Measurements from ENCODE around the gene IRX4. TPM values are rescaled to one million over a fixed set of nuclear protein-coding genes. Genes with fewer than 3 reads are reported as not detected.

The IRX4 gene
- total and polyA plus RNA-seq, 2 experiments from 2014 or later: 0.82 to 1.7 TPM

GRCh38 chr5:1907616-1908015, 24.9 kb upstream of the IRX4 start:
- no peaks in the 10 kb centered on the region for H3K36me3 ChIP-seq (ENCODE audit: insufficient read depth)
- no peaks in the 10 kb centered on the region for H4K20me1 ChIP-seq (replicated peaks; ENCODE audit: insufficient read depth)
- no peak for TF ChIP-seq REST (IDR thresholded peaks at IDR 0.05; ENCODE audit: unreplicated experiment)
- TF ChIP-seq NANOG (IDR thresholded peaks at IDR 0.05; ENCODE audit: borderline replicate concordance): no peak
- no peak for TF ChIP-seq POLR2AphosphoS5 (IDR thresholded peaks at IDR 0.05; ENCODE audit: low read depth)
- no peak for TF ChIP-seq ZNF114 (CRISPR knock-in tag; IDR thresholded peaks at IDR 0.05)
- TF ChIP-seq ZNF462 (CRISPR knock-in tag; IDR thresholded peaks at IDR 0.05): no peak
- TF ChIP-seq EZH2phosphoT487 (IDR thresholded peaks at IDR 0.05; ENCODE audit: unreplicated experiment): no peak
- no peak for TF ChIP-seq CTCF (conservative IDR thresholded peaks at IDR 0.05; ENCODE audit: low read depth in 2 of 2)
- no peak for TF ChIP-seq ETS1 (IDR thresholded peaks at IDR 0.05)
- TF ChIP-seq JUNB (IDR thresholded peaks at IDR 0.05; ENCODE audit: unreplicated experiment): no peak
- no peak for TF ChIP-seq CREB1 (CRISPR knock-in tag; IDR thresholded peaks at IDR 0.05; ENCODE audit: low read depth)
- TF ChIP-seq EZH2 (IDR thresholded peaks at IDR 0.05; ENCODE audit: low read depth, unreplicated experiment): no peak
- no peak for TF ChIP-seq STAT1 (IDR thresholded peaks at IDR 0.05; ENCODE audit: unreplicated experiment)
- TF ChIP-seq ZNF331 (CRISPR knock-in tag; IDR thresholded peaks at IDR 0.05; ENCODE audit: low read depth): no peak
- no peaks in the 10 kb centered on the region for H3K79me2 ChIP-seq (replicated peaks; ENCODE audit: insufficient read depth)
- H3K36me3 Mint-ChIP-seq (ENCODE audit: low read depth): peaks cover 3% of the 10 kb centered on the region; the same call in 1 of the 3 replicates
- H3K27me3 ChIP-seq (ENCODE audit: insufficient read depth): no peaks in the 10 kb centered on the region
- no peaks in the 10 kb centered on the region for H3K4me1 ChIP-seq (ENCODE audit: insufficient read depth)
- no peak overlapping the region for H3K4me3 Mint-ChIP-seq
- H3K9me2 ChIP-seq (ENCODE audit: insufficient read depth): no peaks in the 10 kb centered on the region
- no peak for ATAC-seq
- no peak overlapping the region for H2AFZ ChIP-seq
- H3K27me3 Mint-ChIP-seq (ENCODE audit: insufficient read depth, low read depth, poor library complexity): no peaks in the 10 kb centered on the region
- no peak overlapping the region for H3K27ac ChIP-seq (ENCODE audit: low read depth)
- no peak for DNase-seq (ENCODE audit: low spot score)
- no peak overlapping the region for H3K4me2 ChIP-seq
- H3K9me3 Mint-ChIP-seq: peaks cover 18% of the 10 kb centered on the region; the same call in 2 of the 3 replicates
- no peak overlapping the region for H3K27ac Mint-ChIP-seq
- no peak overlapping the region for H3K4me3 ChIP-seq
- no peaks in the 10 kb centered on the region for H3F3A ChIP-seq (replicated peaks; ENCODE audit: low read depth)
- H3K4me1 Mint-ChIP-seq: no peaks in the 10 kb centered on the region; the same call in 2 of the 3 replicates

Measured in GM23338 (cell line).